Measurements from ENCODE around the gene PLCH1. TPM values are rescaled to one million over a fixed set of nuclear protein-coding genes. Genes with fewer than 3 reads are reported as not detected.

Gene PLCH1
- total and polyA plus RNA-seq, 2 of the 8 experiments (the other 6 are each of a cell fraction or from before 2014, with no cell fraction given), result 5.8 to 17.2 TPM

DNA sequence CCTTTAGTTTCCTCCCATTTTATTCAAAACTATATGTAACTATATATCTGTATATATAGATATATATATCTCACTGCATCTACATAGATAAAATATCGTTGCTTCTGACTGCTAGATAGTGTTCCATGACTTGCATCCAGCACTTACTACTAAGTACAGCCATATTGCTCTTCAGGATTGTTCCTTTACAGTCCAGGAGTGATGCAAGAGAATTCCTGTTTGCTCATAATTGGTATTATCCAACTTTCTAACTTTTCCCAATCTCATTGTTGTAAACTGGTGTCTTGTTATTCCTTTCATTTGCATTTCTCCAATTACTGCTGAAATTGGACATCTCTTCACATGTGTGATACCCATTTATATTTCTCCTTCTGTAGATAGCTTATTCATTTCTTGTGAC lies 351.6 kb downstream of the PLCH1 start:
- Histone ChIP-seq H4K20me1 (replicated peaks in 1 of 2; ENCODE audit: control insufficient read depth in 1 of 2, insufficient read depth in 2 of 2, low read length in 2 of 2) (no peaks in the 10 kb centered on the region), H2BK12ac (ENCODE audit: low read depth, low read length) (no peak overlapping the region), H4K8ac (ENCODE audit: extremely low read depth, insufficient read depth, low read length) (no peak overlapping the region), H3K14ac (ENCODE audit: insufficient read length) (no peak overlapping the region), H2BK120ac (replicated peaks; ENCODE audit: low read depth, low read length) (no peak overlapping the region), H3K56ac (replicated peaks; ENCODE audit: insufficient read length, low read depth, low read length) (no peak overlapping the region), H4K5ac (ENCODE audit: insufficient read length, low read depth, low read length) (no peak overlapping the region), H2AK5ac (ENCODE audit: low read depth, low read length) (no peak overlapping the region), H3K36me3 (ENCODE audit: control insufficient read depth in 2 of 4, insufficient read depth in 4 of 4, low read length in 3 of 4) (no peaks in the 10 kb centered on the region), H3K79me2 (ENCODE audit: control insufficient read depth in 1 of 2, insufficient read depth in 2 of 2, low read length in 2 of 2) (no peaks in the 10 kb centered on the region), H3K4ac (replicated peaks; ENCODE audit: insufficient read length, low read depth, low read length) (no peak overlapping the region), H3K9me3 (ENCODE audit: insufficient read depth in 2 of 2, low read depth in 1 of 2, low read length in 1 of 2) (no peaks in the 10 kb centered on the region; a peak in 1 of 4 replicates), H3K23ac (ENCODE audit: insufficient read length) (no peak overlapping the region), H2BK5ac (ENCODE audit: low read depth, low read length) (no peak overlapping the region), H3K27me3 (replicated peaks in 1 of 4; ENCODE audit: control insufficient read depth in 3 of 4, extremely low read depth in 1 of 4, insufficient read depth in 3 of 4, low read length in 3 of 4) (no peaks in the 10 kb centered on the region), H3K9ac (replicated peaks in 1 of 4; ENCODE audit: extremely low read depth in 1 of 4, low read depth in 3 of 4, low read length in 3 of 4) (no peak overlapping the region), H2BK15ac (ENCODE audit: low read length) (no peak overlapping the region), H3K4me3 (ENCODE audit: extremely low read depth in 1 of 4, insufficient read depth in 2 of 4, low read depth in 3 of 4, low read length in 4 of 4) (no peak overlapping the region), H3K27ac (ENCODE audit: low read depth, low read length) (no peak overlapping the region), H3K4me2 (ENCODE audit: insufficient read depth in 1 of 2, low read depth in 2 of 2, low read length in 2 of 2) (no peak overlapping the region), H3K18ac (ENCODE audit: extremely low read depth, low read length) (no peak overlapping the region), H3K79me1 (ENCODE audit: low read depth, low read length) (no peaks in the 10 kb centered on the region), H2AFZ (ENCODE audit: low read length) (no peak overlapping the region), H3K23me2 (ENCODE audit: low read depth, low read length) (no peaks in the 10 kb centered on the region), H4K91ac (replicated peaks; ENCODE audit: insufficient read length, low read length) (no peak overlapping the region), H2BK20ac (ENCODE audit: low read length) (no peak overlapping the region), H3K4me1 (replicated peaks in 1 of 4; ENCODE audit: control insufficient read depth in 3 of 4, insufficient read depth in 4 of 4, low read length in 3 of 4) (peaks cover 0 to 4% (median 0%) of the 10 kb centered on the region in 4 experiments; a peak in 1 of 7 replicates)
- FAIRE-seq (no peak), DNase-seq (ENCODE audit: low read depth in 1 of 2, low spot score in 2 of 2) (no peak)
- ChIA-PET POLR2A (ENCODE audit: partially characterized antibody) (no interaction called here), CTCF (ENCODE audit: partially characterized antibody) (interaction anchor here (1.0 kb wide), 2 partner anchors 10 to 24 kb away, joined by 3 to 4 read pairs; no protein-coding TSS in a partner anchor)
- 94% methylated on average over 1 of the region's 1 CpG; no CpG with 5 or more reads in 1 of the 2 experiments for WGBS, 2 experiments (ENCODE audit: extremely low coverage in 1 of 2, insufficient coverage in 1 of 2, insufficient read length in 1 of 2, insufficient replicate concordance in 2 of 2, low coverage in 1 of 2, low lambda C conversion rate in 2 of 2, missing lambda C conversion rate in 1 of 2)
- TF ChIP-seq NANOG (IDR thresholded peaks at IDR 0.05; ENCODE audit: insufficient read depth, low read depth, low read length, poor library complexity, severe bottlenecking), result no peak

Measured in H1 (cell line).